ENCODE results near the gene GDI1.

DNA sequence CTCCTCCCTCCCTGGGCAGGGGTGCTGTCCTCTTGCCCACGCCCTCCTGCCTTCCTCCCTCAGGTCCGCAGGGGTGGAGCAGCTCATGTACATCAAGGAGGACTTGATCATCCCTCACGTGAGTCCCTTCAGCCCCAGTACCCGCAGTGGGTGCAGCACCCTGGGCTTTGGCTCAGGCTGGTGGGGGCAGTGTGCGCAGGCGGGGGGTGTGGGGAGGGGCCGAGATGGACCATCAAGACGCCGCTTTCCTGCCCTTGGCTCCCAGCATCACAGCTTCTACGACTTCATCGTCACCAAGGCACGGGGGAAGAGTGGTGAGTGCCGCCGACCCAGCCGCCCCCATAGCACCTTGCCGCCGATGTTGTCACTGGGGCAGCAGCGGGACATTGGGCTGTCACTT, 12.7 kb downstream of the GDI1 start:
- TF ChIP-seq JUN (IDR thresholded peaks at IDR 0.05; ENCODE audit: low read depth, low read length) (no peak), CREB1 (IDR thresholded peaks at IDR 0.05) (no peak), RAD21 (IDR thresholded peaks at IDR 0.05 in 1 of 2, conservative IDR thresholded peaks at IDR 0.05 in 1 of 2; ENCODE audit: low read depth in 2 of 2, low read length in 2 of 2) (no peak), POLR2A (IDR thresholded peaks at IDR 0.05; ENCODE audit: control extremely low read depth in 1 of 2, low read depth in 2 of 2, low read length in 2 of 2) (no peak), EP300 (IDR thresholded peaks at IDR 0.05; ENCODE audit: borderline replicate concordance in 1 of 2, low read depth in 2 of 2, low read length in 2 of 2) (no peak), CHD2 (IDR thresholded peaks at IDR 0.05; ENCODE audit: low read length) (no peak), TEAD4 (IDR thresholded peaks at IDR 0.05; ENCODE audit: low read depth, low read length) (no peak)
- TF ChIP-seq, protein P1, sequence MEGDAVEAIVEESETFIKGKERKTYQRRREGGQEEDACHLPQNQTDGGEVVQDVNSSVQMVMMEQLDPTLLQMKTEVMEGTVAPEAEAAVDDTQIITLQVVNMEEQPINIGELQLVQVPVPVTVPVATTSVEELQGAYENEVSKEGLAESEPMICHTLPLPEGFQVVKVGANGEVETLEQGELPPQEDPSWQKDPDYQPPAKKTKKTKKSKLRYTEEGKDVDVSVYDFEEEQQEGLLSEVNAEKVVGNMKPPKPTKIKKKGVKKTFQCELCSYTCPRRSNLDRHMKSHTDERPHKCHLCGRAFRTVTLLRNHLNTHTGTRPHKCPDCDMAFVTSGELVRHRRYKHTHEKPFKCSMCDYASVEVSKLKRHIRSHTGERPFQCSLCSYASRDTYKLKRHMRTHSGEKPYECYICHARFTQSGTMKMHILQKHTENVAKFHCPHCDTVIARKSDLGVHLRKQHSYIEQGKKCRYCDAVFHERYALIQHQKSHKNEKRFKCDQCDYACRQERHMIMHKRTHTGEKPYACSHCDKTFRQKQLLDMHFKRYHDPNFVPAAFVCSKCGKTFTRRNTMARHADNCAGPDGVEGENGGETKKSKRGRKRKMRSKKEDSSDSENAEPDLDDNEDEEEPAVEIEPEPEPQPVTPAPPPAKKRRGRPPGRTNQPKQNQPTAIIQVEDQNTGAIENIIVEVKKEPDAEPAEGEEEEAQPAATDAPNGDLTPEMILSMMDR (IDR thresholded peaks at IDR 0.05; ENCODE audit: control extremely low read depth in 1 of 3, insufficient read depth in 1 of 3, low read depth in 1 of 3, low read length in 3 of 3) = no peak

Measured in H1 (cell line).